ENCODE measurements around the gene KRTAP16-1. TPM values are rescaled to one million over a fixed set of nuclear protein-coding genes. Genes with fewer than 3 reads are reported as not detected.

The KRTAP16-1 gene
- total and polyA plus RNA-seq, 2 of the 13 experiments (the other 11 are each of a cell fraction or from before 2014, with no cell fraction given): not detected

- TF ChIP-seq ZSCAN21 (CRISPR knock-in tag; IDR thresholded peaks at IDR 0.05; ENCODE audit: borderline replicate concordance) (no peak), NFE2L2 (IDR thresholded peaks at IDR 0.05; ENCODE audit: low read length) (no peak), SSRP1 (CRISPR knock-in tag; IDR thresholded peaks at IDR 0.05) (no peak), DNMT3B (CRISPR knock-in tag; conservative IDR thresholded peaks at IDR 0.05) (no peak), SRF (IDR thresholded peaks at IDR 0.05; ENCODE audit: low read depth, low read length) (no peak), ZNF138 (CRISPR knock-in tag; IDR thresholded peaks at IDR 0.05; ENCODE audit: low read depth) (no peak), ZNF142 (CRISPR knock-in tag; IDR thresholded peaks at IDR 0.05) (no peak), TCF7 (IDR thresholded peaks at IDR 0.05; ENCODE audit: low read depth) (no peak), NFIB (CRISPR knock-in tag; IDR thresholded peaks at IDR 0.05; ENCODE audit: borderline replicate concordance) (no peak), ZNF124 (CRISPR knock-in tag; IDR thresholded peaks at IDR 0.05) (no peak), ZNF280B (CRISPR knock-in tag; IDR thresholded peaks at IDR 0.05; ENCODE audit: borderline replicate concordance) (peak; percentile 53; the same call in 1 of the 2 replicates), ZNF773 (CRISPR knock-in tag; IDR thresholded peaks at IDR 0.05; ENCODE audit: borderline replicate concordance) (no peak), ZNF530 (CRISPR knock-in tag; IDR thresholded peaks at IDR 0.05; ENCODE audit: low read depth) (no peak), ZNF720 (CRISPR knock-in tag; IDR thresholded peaks at IDR 0.05) (no peak), MTA3 (CRISPR knock-in tag; IDR thresholded peaks at IDR 0.05) (no peak), SP2 (CRISPR knock-in tag; IDR thresholded peaks at IDR 0.05) (no peak), CTCF (CRISPR knock-in tag; IDR thresholded peaks at IDR 0.05) (peak; percentile 96), GTF3A (CRISPR knock-in tag; conservative IDR thresholded peaks at IDR 0.05) (no peak), JDP2 (CRISPR knock-in tag; IDR thresholded peaks at IDR 0.05; ENCODE audit: borderline replicate concordance) (no peak), GMEB2 (CRISPR knock-in tag; IDR thresholded peaks at IDR 0.05; ENCODE audit: low read depth) (no peak), ZNF709 (CRISPR knock-in tag; IDR thresholded peaks at IDR 0.05) (no peak)
These were observed 20.3 kb upstream of the KRTAP16-1 start (continued) for GRCh38 chr17:41329279-41329948.

Data from HepG2 (cell line).